ENCODE data around the gene BIN1.

BIN1 gene

GRCh38 chr2:127003070-127003800, 103.7 kb downstream of the BIN1 start:
- TF ChIP-seq CTCF (IDR thresholded peaks at IDR 0.05; ENCODE audit: low read depth, low read length) = no peak
- no peak overlapping the region for H3K4me3 ChIP-seq (replicated peaks in 1 of 2; ENCODE audit: low read depth in 2 of 2, low read length in 2 of 2)
- no peak for DNase-seq (ENCODE audit: low read depth in 2 of 2)

GRCh38 chr2:127001751-127002150, 105.2 kb downstream of the BIN1 start:
- H3K4me3 ChIP-seq (replicated peaks in 1 of 2; ENCODE audit: low read depth in 2 of 2, low read length in 2 of 2) = no peak overlapping the region
- no peak for DNase-seq (ENCODE audit: low read depth in 2 of 2)
- no peak for TF ChIP-seq CTCF (IDR thresholded peaks at IDR 0.05; ENCODE audit: low read depth, low read length)

GRCh38 chr2:127000937-127001336, 106.0 kb downstream of the BIN1 start:
- DNase-seq (ENCODE audit: low read depth in 2 of 2) = peak in 1 of 2 donors; percentile 52
- no peak overlapping the region for H3K4me3 ChIP-seq (replicated peaks in 1 of 2; ENCODE audit: low read depth in 2 of 2, low read length in 2 of 2)
- TF ChIP-seq CTCF (IDR thresholded peaks at IDR 0.05; ENCODE audit: low read depth, low read length) = no peak

GRCh38 chr2:127000194-127000593, 106.8 kb downstream of the BIN1 start:
- no peak overlapping the region for H3K4me3 ChIP-seq (replicated peaks in 1 of 2; ENCODE audit: low read depth in 2 of 2, low read length in 2 of 2)
- no peak for TF ChIP-seq CTCF (IDR thresholded peaks at IDR 0.05; ENCODE audit: low read depth, low read length)
- DNase-seq (ENCODE audit: low read depth in 2 of 2) = no peak

- no peak for DNase-seq (ENCODE audit: low read depth in 2 of 2)
- TF ChIP-seq CTCF (IDR thresholded peaks at IDR 0.05; ENCODE audit: low read depth, low read length) = no peak
- no peak overlapping the region for H3K4me3 ChIP-seq (replicated peaks in 1 of 2; ENCODE audit: low read depth in 2 of 2, low read length in 2 of 2)
Observed at GRCh38 chr2:126999106-126999756, 107.7 kb downstream of the BIN1 start.

GRCh38 chr2:126998486-126998885, 108.5 kb downstream of the BIN1 start:
- no peak for DNase-seq (ENCODE audit: low read depth in 2 of 2)
- no peak for TF ChIP-seq CTCF (IDR thresholded peaks at IDR 0.05; ENCODE audit: low read depth, low read length)
- H3K4me3 ChIP-seq (replicated peaks in 1 of 2; ENCODE audit: low read depth in 2 of 2, low read length in 2 of 2) = no peak overlapping the region

All from cardiac fibroblast (primary cell).